ENCODE data around the gene ANKRD9. TPM values are rescaled to one million over a fixed set of nuclear protein-coding genes. Genes with fewer than 3 reads are reported as not detected.

The ANKRD9 gene
- total and polyA plus RNA-seq, 2 of the 13 experiments (the other 11 are each of a cell fraction or from before 2014, with no cell fraction given) = 10.0 to 15.0 TPM

DNA sequence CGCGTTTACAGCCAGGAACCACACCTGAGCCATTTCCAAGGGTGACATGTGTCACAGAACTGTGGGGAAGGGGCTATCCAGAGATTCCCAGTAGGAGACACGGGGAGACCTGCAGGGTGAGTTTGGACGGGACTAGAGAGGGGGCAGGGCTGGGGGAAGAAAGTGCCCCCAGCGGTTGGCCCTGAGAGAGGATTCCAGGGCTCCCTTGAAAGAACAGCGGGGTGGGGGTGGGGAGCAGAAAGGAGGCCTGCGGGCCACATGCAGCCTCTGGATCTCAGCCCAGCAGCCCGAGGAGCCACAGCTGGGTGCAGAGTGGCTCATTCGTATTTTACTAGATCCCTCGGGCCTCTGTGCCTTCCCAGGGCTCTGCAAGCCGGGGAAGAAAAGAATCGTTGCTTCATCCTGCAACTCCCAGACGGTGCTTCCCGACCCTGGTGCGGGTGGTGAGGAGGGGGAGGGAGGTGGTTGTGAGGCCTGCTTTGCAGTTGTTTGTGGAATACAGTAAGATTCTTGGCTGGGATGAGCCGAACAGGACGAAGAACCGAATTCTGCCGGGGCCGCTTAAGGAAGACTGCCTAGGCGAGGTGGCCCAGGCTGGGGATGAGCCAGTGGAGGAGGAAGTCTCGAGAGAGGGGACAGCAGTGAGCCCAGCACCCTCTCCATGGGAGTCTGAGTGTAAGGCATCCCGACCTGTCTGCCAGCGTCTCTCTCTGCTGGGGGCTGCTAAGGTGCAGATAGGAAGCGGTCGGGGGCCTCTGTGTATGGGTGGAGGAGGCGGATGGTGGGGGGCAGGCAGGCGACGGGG lies 36.1 kb upstream of the ANKRD9 start (continued):
- TF ChIP-seq ZNF703 (CRISPR knock-in tag; IDR thresholded peaks at IDR 0.05; ENCODE audit: borderline replicate concordance) (0 out of 2 replicates have a peak, but pooled peaks have one; percentile 13), IKZF4 (CRISPR knock-in tag; IDR thresholded peaks at IDR 0.05; ENCODE audit: borderline replicate concordance, low read depth, not compliant biosample characterization) (peak; percentile 13), GABPB1 (CRISPR knock-in tag; IDR thresholded peaks at IDR 0.05) (peak; percentile 10; the same call in 1 of the 2 replicates), ZNF44 (CRISPR knock-in tag; IDR thresholded peaks at IDR 0.05) (0 out of 2 replicates have a peak, but pooled peaks have one; percentile 26), RARA (CRISPR knock-in tag; IDR thresholded peaks at IDR 0.05) (0 out of 2 replicates have a peak, but pooled peaks have one; percentile 11), ZNF564 (CRISPR knock-in tag; IDR thresholded peaks at IDR 0.05) (no peak), PHF21A (CRISPR knock-in tag; IDR thresholded peaks at IDR 0.05) (no peak), ZNF557 (CRISPR knock-in tag; IDR thresholded peaks at IDR 0.05) (no peak), ZNF891 (CRISPR knock-in tag; IDR thresholded peaks at IDR 0.05) (no peak), ZNF644 (CRISPR knock-in tag; IDR thresholded peaks at IDR 0.05; ENCODE audit: low read depth) (0 out of 2 replicates have a peak, but pooled peaks have one; percentile 22), ZNF501 (CRISPR knock-in tag; IDR thresholded peaks at IDR 0.05) (peak; percentile 38), TARDBP (CRISPR knock-in tag; IDR thresholded peaks at IDR 0.05) (0 out of 2 replicates have a peak, but pooled peaks have one; percentile 12), SAP130 (CRISPR knock-in tag; IDR thresholded peaks at IDR 0.05; ENCODE audit: low read depth) (peak; percentile 44), SMAD9 (CRISPR knock-in tag; IDR thresholded peaks at IDR 0.05) (no peak), ZNF263 (CRISPR knock-in tag; IDR thresholded peaks at IDR 0.05) (peak; percentile 73), CBFB (CRISPR knock-in tag; IDR thresholded peaks at IDR 0.05) (0 out of 2 replicates have a peak, but pooled peaks have one; percentile 31), FOXC1 (CRISPR knock-in tag; IDR thresholded peaks at IDR 0.05; ENCODE audit: borderline replicate concordance) (peak; percentile 30; the same call in 1 of the 2 replicates), HDAC2 (CRISPR knock-in tag; IDR thresholded peaks at IDR 0.05) (peak; percentile 46; the same call in 1 of the 2 replicates), XRCC5 (optimal IDR thresholded peaks at IDR 0.05; ENCODE audit: low read length) (peak; percentile 12), HNF4A (CRISPR knock-in tag; IDR thresholded peaks at IDR 0.05) (0 out of 2 replicates have a peak, but pooled peaks have one; percentile 24), CBX1 (IDR thresholded peaks at IDR 0.05; ENCODE audit: low read depth) (peak; percentile 13), ZGPAT (CRISPR knock-in tag; IDR thresholded peaks at IDR 0.05) (no peak; the same call in 1 of the 2 replicates), TGIF2 (CRISPR knock-in tag; IDR thresholded peaks at IDR 0.05) (no peak; the same call in 1 of the 2 replicates), ERF (CRISPR knock-in tag; IDR thresholded peaks at IDR 0.05) (peak; percentile 14; the same call in 1 of the 2 replicates), TCF7L2 (IDR thresholded peaks at IDR 0.05; ENCODE audit: low read depth, low read length) (no peak), CREM (IDR thresholded peaks at IDR 0.05) (peak; percentile 18; the same call in 1 of the 2 replicates), CREM (CRISPR knock-in tag; IDR thresholded peaks at IDR 0.05) (no peak)
- TF ChIP-seq, protein P1, sequence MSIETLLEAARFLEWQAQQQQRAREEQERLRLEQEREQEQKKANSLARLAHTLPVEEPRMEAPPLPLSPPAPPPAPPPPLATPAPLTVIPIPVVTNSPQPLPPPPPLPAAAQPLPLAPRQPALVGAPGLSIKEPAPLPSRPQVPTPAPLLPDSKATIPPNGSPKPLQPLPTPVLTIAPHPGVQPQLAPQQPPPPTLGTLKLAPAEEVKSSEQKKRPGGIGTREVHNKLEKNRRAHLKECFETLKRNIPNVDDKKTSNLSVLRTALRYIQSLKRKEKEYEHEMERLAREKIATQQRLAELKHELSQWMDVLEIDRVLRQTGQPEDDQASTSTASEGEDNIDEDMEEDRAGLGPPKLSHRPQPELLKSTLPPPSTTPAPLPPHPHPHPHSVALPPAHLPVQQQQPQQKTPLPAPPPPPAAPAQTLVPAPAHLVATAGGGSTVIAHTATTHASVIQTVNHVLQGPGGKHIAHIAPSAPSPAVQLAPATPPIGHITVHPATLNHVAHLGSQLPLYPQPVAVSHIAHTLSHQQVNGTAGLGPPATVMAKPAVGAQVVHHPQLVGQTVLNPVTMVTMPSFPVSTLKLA (IDR thresholded peaks at IDR 0.05) = no peak
- TF ChIP-seq, protein P2, sequence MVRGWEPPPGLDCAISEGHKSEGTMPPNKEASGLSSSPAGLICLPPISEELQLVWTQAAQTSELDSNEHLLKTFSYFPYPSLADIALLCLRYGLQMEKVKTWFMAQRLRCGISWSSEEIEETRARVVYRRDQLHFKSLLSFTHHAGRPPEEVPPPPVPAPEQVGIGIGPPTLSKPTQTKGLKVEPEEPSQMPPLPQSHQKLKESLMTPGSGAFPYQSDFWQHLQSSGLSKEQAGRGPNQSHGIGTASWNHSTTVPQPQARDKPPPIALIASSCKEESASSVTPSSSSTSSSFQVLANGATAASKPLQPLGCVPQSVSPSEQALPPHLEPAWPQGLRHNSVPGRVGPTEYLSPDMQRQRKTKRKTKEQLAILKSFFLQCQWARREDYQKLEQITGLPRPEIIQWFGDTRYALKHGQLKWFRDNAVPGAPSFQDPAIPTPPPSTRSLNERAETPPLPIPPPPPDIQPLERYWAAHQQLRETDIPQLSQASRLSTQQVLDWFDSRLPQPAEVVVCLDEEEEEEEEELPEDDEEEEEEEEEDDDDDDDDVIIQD (CRISPR knock-in tag; IDR thresholded peaks at IDR 0.05; ENCODE audit: low read depth) = no peak
